ENCODE data around the gene PKD1L1. TPM values are rescaled to one million over a fixed set of nuclear protein-coding genes. Genes with fewer than 3 reads are reported as not detected.
"Not testable (repeated sequence)": the region's sequence is repeated elsewhere in the genome, so short reads cannot be mapped to it uniquely, and the experiment has no call there.

PKD1L1 gene
- total RNA-seq, 1 donor from 2014 or later: 0.35 TPM

DNA sequence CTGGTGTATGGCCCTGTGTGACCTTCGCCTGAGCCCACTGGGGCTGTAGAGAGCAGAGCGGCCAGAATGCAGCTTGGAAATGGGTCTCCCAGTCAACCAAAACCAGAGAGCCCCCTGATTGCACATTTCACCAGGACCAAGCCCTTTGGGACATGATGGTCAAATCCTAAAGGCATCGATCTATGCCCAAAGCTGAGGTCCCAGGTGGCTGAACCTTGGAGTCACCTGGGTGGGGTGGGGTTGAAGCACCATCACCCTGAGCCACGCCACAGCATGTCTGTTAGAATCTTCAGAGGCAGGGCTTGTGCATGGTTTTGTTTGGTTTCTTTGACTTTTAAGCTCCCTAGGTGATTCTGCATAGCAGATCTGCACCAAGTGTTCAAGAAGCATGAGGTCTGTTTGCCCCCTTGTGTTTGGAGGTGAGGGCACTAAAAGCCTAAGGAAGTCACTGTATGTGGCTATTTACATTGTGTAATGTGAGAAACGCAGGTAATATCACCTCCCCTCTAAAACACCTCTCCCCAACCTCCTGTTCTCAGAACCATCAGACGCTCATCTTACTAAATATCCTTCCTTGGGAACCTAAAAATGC is 9.6 kb downstream of the PKD1L1 start:
- DNase-seq (ENCODE audit: low read depth): no peak

DNA sequence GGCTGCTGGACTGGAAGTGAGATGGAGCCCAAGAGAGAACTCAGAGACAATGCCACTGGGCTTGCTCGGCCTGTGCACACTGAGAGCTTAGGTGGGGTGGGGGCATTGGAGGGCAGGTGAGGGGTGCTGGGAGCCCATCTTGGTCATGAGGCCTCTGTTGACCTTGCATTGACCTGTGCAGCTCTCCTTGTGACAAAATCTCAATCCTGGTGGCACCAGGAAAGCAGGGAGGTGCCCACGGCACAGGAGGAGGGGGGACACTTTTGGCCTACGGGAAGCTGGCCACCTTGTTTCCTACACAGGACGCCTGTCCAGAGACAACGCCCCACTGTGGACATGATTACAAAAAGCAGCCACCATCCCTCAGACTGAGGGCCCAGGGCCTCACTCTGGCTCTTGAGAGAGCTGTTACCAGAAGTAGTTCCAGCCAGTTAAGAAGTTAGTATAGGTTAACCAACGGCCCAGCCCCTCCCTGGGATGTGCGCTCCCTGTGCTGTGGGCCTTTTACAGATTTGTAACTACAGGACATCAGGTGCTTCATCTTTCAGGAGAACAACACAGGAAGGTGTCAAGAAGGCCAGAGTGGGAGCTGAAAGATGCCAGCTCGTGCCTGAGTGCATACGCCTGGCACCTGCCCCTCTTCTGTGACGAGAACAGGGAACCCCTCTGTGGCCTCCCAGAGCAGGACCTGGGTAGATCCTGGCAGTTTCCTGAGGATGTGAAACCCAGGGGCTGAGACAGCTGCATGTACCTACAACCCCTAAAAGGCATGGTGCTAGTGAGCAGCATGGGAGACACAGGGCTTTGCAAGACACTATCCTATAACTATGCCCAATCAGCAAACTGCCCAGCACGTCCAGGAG is 10.3 kb downstream of the PKD1L1 start:
- no peak for DNase-seq (ENCODE audit: low read depth)

DNA sequence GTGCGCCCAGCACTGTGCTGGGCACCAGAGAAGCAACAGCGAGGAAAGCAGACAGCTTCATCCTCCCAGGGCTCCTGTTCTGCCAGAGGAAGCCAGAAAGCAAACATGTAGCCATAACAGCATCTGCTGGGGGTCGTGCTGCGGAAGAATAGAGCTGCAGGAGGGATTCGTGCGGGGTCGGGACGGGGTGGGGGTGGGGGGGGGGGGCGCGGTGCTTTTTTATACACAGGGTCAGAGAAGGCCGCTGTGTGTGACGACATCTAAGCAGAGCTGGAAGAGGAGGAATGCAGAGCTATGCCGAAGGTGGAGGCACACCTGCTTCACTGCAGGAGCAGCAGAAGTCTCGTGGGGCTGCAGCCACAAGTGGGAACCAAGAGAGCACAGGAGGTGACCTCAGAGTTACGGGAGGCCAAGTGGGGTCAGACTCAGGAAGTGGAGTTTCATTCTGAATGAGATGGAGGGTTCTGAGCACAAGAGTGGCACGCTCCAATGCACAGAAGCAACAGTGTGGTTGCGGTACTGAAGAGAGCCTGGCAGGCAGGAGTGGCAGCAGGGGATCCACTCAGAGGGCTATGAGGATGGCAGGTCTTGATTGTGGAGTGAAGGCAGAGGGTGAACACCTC is 11.1 kb downstream of the PKD1L1 start:
- DNase-seq (ENCODE audit: low read depth): peak; percentile 39

DNA sequence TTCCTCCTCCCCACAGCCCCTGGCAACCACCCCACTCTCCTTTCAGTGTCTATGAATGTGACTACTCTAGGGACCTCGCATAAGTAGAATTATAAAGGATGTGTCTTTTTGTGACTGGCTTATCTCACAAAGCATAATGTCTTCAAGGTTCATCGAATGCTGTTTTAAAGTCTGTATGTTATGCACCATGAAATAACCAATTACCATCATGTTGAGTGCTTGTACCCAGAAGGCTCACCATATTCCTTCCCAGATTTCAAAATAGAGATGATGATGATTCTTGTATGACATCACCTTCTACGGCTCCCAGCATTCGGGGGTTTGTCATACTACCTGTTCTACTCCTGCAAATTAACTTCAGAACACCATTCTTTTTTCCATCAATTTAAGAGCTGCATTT is 11.9 kb downstream of the PKD1L1 start:
- no peak for DNase-seq (ENCODE audit: low read depth)

DNA sequence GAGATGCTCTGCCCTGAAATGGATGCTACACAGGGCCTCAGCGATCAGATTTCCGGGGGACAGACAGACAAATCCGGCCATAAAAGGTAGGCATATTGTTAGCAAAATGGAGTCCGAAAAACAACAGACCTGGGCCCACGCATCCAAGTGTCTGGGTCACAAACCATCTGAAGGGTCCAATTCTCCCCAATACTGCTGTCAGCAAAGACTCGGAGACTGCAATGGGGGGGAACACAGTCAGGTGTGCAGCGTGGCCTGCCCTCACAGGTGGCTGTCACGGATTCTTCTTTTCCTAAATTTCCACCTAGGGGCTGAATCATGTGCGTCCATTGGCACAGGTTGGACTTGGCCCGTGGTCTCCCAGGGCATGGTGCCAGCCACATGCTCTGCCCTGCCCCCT is 12.9 kb downstream of the PKD1L1 start:
- DNase-seq (ENCODE audit: low read depth): no peak

DNA sequence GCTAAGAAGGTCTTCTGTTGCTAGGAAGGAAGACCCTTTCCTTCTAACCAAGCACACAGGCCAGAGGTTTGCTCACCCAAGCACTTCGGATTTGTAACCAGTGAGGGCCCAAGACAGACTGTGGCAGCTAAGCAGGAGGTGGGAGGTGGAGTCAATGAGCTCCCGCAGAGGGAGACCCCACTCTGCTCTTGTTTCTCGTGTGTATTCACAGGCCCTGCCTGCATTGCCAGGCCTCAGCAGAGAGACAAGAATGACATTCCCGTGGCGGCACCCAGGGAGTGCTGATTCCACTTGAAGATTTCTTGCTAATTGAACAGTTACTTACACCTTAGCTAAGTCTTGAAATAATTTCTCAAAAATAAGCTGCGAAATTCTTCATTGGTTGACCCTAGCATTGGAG is 13.4 kb downstream of the PKD1L1 start:
- DNase-seq (ENCODE audit: low read depth): no peak

DNA sequence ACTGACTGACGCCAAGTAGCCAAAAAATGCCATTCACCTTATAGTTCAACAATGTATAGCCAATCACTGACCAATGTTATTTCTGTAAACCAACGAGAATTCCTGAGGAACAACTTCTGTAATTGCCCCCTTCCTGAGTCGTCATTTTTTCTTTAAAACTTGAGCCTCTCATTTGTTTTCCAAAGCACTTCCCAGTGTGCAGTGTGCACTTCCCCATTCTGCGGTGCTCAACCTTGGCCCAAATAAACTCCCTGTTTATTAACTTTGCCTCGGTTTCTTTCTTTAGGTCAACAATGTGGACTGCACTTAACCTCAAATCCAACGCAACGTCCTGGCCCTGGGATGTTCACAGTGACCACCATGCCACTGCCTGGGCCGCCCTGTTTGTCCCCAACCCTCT is 15.1 kb downstream of the PKD1L1 start:
- DNase-seq (ENCODE audit: low read depth): no peak

DNA sequence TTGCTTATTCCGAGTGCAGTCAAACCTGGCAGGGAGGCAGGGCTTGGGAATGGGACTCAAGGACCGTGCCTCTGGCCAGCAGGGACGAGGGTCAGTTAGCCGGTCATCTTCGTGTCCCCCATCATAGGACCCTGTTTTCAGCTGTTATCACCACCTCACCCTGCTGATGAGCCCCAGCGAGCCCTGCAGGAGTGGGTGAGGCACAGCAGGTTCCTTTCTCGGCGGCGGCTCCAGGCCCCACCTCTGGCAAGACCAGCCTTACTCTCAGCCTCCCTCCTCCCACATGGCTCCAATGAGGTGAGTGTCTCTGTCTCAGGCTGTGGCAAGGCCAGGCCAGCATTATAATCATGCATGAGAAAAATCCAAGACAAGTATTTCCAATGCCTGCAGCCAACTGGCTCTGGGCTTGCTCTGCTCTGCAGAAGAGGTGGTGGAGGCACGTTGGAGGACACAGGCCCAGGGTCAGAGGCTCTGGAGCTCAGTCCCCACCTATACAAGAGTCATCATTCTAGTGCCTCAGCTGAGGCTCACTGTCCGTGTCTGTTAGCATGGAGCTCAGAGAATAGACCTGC is 15.7 kb downstream of the PKD1L1 start:
- no peak for DNase-seq (ENCODE audit: low read depth)

DNA sequence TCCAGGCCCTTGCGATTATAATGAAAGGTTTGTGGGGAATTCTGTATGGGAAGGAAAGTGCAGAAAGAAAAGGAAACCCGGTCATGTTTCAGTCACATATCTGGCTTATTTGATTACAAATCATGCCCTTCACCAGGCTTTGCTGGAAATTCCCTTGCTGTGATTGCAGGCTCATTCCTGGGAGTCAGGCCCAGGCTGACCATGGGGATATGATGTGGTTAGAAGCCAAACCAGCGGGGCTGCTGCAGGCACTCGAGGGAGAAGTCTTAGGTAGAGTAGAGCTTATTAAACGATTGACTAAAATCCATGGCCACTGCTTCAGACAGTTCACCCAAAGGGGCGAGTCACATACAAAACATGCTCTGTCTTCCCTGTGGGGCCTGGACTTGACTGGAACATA is 16.2 kb downstream of the PKD1L1 start:
- DNase-seq (ENCODE audit: low read depth): peak; percentile 58

DNA sequence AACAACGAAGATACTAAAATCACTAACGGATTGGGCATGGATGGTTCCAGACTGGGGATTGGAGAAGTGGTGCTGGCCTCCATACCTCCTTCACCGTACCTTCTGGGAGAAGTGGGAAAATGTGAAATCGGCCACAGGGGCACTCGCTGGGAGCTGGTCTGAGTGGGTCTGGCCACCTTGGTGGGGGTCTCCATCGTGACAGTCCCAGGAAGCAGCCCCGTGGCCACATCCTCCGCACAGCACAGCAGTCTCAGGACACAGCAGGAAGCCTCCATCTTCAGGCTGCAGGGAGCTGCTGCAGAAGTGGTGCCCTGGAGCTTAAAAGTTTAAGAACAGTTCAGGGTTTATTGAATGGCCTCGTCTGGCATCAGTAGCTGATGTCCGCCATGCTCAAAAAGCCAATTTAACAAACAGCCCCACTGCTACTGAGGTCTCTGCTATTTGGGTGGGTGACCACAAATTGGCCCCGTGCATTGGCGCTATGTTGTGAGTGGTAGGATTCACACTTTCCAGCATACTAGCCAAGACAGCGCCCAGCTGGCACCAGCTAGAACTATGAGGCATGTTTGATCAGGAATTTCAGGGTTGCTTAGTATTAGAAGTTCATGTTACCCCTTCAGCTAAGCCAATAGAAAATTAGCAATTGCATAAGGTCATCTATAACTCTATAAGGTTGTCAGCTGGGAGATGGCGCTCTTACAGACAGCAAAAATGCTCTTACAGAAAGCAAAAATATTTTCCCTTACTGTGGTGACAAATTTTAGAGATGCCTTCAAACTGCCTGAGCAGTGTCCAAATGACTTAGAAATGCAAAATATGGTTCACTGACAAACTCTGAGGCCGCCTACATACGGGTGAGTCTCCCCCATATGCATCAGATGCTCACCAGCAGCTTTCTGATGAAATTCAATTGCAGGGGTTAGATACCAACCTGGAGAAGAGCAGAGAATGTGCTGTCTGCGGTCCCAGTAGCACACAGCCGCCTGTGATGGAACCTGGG is 17.0 kb downstream of the PKD1L1 start:
- DNase-seq (ENCODE audit: low read depth): no peak

DNA sequence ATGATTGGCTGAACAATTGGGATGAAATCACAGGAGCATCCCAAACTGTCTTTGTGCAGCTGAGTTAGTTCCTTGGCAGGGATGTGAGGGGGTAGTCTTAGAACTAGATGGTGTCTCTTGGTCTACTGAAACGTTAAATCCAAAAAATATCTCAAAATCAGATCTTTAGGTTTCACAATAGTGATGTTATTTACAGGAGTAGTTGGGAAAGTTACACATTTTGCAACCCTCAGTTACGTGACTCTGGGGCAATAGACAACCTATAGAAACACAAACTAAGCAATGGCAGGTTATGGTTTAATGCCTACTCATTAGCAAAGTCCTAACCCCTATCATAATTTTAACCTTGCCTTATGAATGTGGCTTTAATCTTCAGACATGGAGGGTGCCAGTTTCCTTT is 24.0 kb downstream of the PKD1L1 start:
- DNase-seq (ENCODE audit: low read depth): no peak

DNA sequence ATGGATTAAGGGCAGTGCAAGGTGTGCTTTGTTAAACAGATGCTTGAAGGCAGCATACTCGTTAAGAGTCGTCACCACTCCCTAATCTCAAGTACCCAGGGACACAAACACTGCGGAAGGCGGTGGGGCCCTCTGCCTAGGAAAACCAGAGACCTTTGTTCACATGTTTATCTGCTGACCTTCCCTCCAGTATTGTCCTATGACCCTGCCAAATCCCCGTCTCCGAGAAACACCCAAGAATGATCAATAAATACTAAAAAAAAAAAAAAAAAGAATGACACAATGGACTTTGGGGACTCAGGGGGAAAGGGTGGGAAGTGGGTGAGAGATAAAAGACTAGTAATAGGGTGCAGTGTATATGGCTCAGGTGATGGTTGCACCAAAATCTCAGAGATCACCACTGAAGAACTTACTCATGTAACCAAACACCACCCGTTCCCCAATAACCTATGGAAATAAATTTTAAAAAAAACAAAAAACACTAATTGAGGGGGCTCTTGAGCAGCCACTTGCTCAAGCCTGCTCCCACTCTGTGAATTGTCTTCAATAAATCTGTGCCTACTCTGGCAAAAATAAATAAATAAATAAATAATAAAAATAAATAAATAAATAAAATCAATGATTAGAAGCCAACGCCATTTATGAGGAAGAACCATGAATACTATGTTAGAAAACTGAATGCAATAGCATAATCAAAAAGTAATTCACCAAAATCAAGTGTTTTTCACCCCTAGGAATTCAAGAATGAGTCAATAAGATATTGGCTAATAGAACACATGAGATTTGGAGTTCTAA is 25.0 kb downstream of the PKD1L1 start:
- DNase-seq (ENCODE audit: low read depth): not testable (repeated sequence)

DNA sequence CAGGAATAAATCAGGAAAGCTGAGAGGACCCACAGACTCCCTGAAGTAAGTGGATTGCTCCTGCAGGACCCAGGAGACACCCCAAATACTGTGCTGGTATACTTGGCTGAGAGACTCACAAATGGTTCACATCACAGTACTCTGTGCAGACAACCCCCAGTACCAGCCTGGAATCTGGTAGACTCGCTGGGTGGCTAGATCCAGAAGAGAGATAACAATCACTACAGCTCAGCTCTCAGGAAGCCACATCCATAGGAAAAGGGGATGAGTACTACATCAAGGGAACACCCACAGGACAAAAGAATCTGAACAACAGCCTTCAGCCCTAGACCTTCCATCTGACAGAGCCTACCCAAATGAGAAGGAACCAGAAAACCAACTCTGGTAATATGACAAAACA is 31.8 kb downstream of the PKD1L1 start:
- DNase-seq (ENCODE audit: low read depth): not testable (repeated sequence)

DNA sequence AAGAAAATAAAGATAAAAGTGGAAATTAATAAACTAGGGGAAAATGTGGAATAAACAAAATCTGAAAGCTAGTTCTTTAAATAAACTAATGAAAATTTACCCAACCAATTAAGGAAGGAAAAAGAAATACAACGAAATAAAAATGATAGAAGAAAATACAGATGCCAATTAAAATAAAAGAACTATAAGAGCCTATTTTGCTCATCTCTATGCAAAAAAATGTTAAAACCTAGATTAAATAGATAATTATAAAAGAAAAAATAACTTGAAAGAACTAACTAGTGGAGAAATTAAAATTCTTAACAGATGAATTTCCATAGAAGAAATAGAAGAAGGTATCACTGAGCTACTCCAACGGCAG is 32.7 kb downstream of the PKD1L1 start:
- DNase-seq (ENCODE audit: low read depth): no peak

DNA sequence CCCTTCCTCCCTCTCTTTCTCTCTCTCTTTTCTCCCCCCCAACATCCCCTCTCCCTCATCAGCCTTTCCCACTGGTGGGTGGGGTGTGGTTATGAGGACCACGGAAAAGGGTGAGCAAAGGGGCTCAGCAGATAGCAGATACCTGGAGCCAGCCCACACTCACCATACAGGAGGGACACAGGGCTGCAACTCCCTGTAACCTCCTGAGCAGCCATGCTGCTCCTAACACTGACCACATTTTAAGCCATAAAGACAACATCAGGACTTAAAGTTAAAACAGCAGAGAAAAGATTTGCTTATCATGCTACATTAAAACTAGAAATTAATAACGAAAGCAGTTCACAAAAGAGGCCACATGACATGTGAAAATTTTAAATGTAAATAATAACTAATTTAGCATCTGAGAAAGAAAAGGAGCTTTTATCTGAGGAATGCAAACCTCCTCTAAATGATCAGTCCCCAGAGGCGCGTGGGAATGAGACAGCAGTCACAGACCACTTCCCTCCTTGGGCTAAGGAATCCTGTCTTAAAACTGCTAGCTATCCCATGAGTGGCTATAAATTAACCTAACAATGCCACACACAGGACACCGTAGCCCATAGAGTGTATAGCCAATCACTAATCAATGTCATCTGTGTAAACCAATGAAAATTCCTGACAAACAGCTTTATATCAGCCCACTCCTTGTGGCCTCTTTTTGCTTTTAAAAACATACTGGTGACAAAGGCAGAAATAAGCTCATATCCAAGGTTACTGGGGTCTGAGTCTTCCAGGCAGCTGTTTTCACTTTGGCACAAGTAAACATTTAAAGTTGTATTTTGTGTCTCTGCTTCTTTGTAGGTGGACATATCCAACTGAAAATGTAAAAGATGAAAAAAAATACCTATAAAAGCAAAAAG is 33.3 kb downstream of the PKD1L1 start:
- peak; percentile 6 for DNase-seq (ENCODE audit: low read depth)

DNA sequence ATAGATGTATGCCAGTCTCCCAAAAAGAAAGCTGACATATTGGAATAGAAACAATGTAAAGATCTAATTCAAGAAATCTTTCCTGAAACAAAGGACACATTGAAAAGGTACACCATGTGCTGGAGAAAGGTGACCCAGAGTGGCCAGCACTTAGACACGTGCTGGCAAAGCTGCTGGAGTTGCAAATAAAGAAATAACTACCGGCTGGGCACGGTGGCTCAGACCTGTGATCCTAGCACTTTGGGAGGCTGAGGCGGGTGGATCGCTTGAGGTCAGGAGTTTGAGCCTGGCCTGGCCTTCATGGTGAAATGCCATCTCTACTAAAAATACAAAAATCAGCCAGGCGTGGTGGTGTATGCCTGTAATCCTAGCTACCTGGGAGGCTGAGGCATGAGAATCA is 35.9 kb downstream of the PKD1L1 start:
- no peak for DNase-seq (ENCODE audit: low read depth)

DNA sequence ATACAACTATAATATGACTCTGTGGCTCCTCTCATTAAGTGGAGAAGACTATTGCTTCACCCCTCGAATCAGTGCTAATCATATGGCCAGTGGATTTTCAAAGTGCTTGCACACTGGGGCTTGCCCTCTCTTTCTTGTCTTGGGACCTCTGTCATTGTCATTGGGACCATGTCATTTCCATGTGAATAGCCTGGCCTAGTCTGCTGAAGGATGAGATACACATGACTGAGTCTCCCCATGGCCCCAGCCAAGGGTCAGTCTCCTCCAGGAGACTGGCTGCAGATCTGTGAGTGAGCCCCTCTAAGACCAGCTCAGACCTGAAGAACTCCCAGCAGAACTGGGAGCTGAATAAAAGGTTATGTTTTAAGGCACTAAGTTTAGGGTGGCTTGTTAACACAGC is 39.5 kb downstream of the PKD1L1 start:
- DNase-seq (ENCODE audit: low read depth): no peak

DNA sequence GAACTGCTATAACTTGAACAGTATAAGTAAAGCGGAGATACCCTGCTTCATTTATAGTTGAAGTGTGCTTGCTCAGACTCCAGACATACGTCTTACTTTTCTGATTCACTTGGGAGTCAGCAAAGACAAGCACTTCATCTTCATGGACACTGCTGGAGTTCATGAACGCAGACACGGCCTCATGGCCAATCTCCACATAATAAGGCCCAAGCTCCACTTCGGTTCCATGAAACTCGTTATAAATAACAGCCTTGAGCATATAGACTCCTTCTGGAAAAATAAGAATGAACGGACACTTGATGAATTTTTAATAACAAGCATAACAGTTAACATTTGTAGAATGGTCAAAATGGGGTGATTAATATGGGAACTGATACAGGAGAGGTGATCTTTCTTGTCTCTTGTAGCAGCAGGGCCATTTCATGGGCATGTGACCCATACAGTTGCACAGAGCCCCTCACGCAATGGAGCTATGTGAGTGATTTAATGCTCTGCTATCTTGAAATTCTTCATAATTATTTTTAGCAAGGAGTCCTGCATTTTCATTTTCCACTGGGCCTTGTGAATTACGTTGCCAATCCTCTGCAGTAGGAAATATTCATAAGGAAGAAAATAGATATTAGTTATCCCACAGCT is 40.2 kb downstream of the PKD1L1 start:
- no peak for DNase-seq (ENCODE audit: low read depth)

DNA sequence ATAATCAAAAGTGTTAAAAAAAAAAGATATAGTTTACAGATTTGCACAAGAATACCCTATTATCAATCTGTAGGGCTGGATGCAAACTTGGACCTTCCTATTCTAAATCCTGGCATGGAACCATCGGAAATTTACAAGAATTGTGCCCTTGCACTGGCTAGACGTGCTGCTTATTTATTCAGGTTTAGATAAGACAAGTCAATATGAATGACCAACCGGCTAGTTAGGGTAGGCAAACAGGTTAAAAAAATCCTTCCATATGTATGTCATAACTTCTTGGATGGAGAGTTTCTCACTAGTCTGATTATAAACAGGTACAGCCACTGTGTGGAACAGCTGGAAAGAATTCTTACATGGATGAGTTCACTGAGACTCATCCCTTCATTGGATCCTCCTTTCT is 41.4 kb downstream of the PKD1L1 start:
- no peak for DNase-seq (ENCODE audit: low read depth)
